Liver (tissue), 9 donors: ENCODE results near the gene CBL. TPM values are rescaled to one million over a fixed set of nuclear protein-coding genes. Genes with fewer than 3 reads are reported as not detected.

Experiments
- DNase-seq: peaks from one replicate; pipeline ENCODE4 v3.0.0-alpha.2; 2017; ENCODE audit warnings: low spot score
- H3K27ac ChIP-seq, 2 donors: one replicate each; pipeline ENCODE4 v1.7.0; 2013; ENCODE audit warnings: inconsistent platforms in 2 of 2, low read length in 2 of 2, control low read depth in 1 of 2, low read depth in 1 of 2, mild to moderate bottlenecking in 1 of 2
- H3K27me3 ChIP-seq, 4 donors: one replicate each; pipeline versions ENCODE4 v1.6.1 to v1.7.0; 2013; ENCODE audit warnings: low read length in 3 of 4, inconsistent platforms in 1 of 4, mild to moderate bottlenecking in 1 of 4, moderate library complexity in 1 of 4; ENCODE audit not compliant: control insufficient read depth in 4 of 4, insufficient read depth in 4 of 4
- H3K36me3 ChIP-seq, 4 donors: one replicate each; pipeline versions ENCODE4 v1.6.1 to v1.7.0; 2013; ENCODE audit warnings: low read length in 3 of 4, mild to moderate bottlenecking in 3 of 4, low read depth in 1 of 4, moderate library complexity in 1 of 4; ENCODE audit not compliant: control insufficient read depth in 4 of 4, insufficient read depth in 3 of 4
- H3K4me1 ChIP-seq, 4 donors: one replicate each; pipeline versions ENCODE4 v1.6.1 to v1.7.0; 2013; ENCODE audit warnings: low read length in 3 of 4, mild to moderate bottlenecking in 3 of 4, moderate library complexity in 1 of 4; ENCODE audit not compliant: control insufficient read depth in 4 of 4, insufficient read depth in 4 of 4
- H3K4me3 ChIP-seq, 3 donors: one replicate each; pipeline versions ENCODE4 v1.6.1 to v1.7.0; 2013; ENCODE audit warnings: low read length in 3 of 3, control low read depth in 1 of 3, low read depth in 1 of 3, mild to moderate bottlenecking in 1 of 3
- H3K9ac ChIP-seq, 2 donors: one replicate each; pipeline ENCODE4 v1.7.0; 2013; ENCODE audit warnings: low read length in 2 of 2, mild to moderate bottlenecking in 2 of 2, moderate library complexity in 2 of 2, control low read depth in 1 of 2, low read depth in 1 of 2
- H3K9me3 ChIP-seq, 4 donors: one replicate each; pipeline versions ENCODE4 v1.6.1 to v1.7.0; 2013; ENCODE audit warnings: low read length in 3 of 4; ENCODE audit not compliant: control insufficient read depth in 4 of 4
- ATF3 ChIP-seq: IDR thresholded peaks from 2 replicates; pipeline ENCODE4 v1.6.1; 2016; ENCODE audit warnings: antibody characterized with exemption
- CTCF ChIP-seq: fragments of 150-350 bp; IDR thresholded peaks from 2 replicates; pipeline ENCODE4 v1.5.1; 2017; ENCODE audit warnings: improper control_type of control experiment, low read depth, low read length; ENCODE audit not compliant: missing input control
- EGR1 ChIP-seq, 2 donors: IDR thresholded peaks; 2 replicates each; pipeline ENCODE4 v1.6.1; 2016 to 2018; ENCODE audit warnings: antibody characterized with exemption in 2 of 2, low read depth in 2 of 2
- FOXA1 ChIP-seq: IDR thresholded peaks from 2 replicates; pipeline ENCODE4 v1.6.1; 2016; ENCODE audit warnings: antibody characterized with exemption
- FOXA2 ChIP-seq: IDR thresholded peaks from 2 replicates; pipeline ENCODE4 v1.6.1; 2016; ENCODE audit warnings: antibody characterized with exemption
- GABPA ChIP-seq, 2 donors: IDR thresholded peaks in 1 of 2; conservative IDR thresholded peaks in 1 of 2; 2 replicates each; pipeline ENCODE4 v1.6.1; 2016; ENCODE audit warnings: antibody characterized with exemption in 2 of 2, mild to moderate bottlenecking in 1 of 2, moderate library complexity in 1 of 2
- HNF4A ChIP-seq, 2 donors: conservative IDR thresholded peaks; 2 replicates each; pipeline ENCODE4 v1.6.1; 2016; ENCODE audit warnings: antibody characterized with exemption in 2 of 2, mild to moderate bottlenecking in 2 of 2
- HNF4G ChIP-seq: IDR thresholded peaks from 2 replicates; pipeline ENCODE4 v1.6.1; 2016; ENCODE audit warnings: antibody characterized with exemption
- JUND ChIP-seq, 2 donors: IDR thresholded peaks; 2 replicates each; pipeline ENCODE4 v1.6.1; 2016; ENCODE audit warnings: antibody characterized with exemption in 2 of 2
- NR2F2 ChIP-seq: IDR thresholded peaks from 2 replicates; pipeline ENCODE4 v1.6.1; 2016; ENCODE audit warnings: antibody characterized with exemption
- SP1 ChIP-seq: IDR thresholded peaks from 2 replicates; pipeline ENCODE4 v1.6.1; 2018; ENCODE audit warnings: antibody characterized with exemption, mild to moderate bottlenecking
- TAF1 ChIP-seq: conservative IDR thresholded peaks from 2 replicates; pipeline ENCODE4 v1.6.1; 2016; ENCODE audit warnings: antibody characterized with exemption, mild to moderate bottlenecking
- YY1 ChIP-seq: IDR thresholded peaks from 2 replicates; pipeline ENCODE4 v1.6.1; 2016; ENCODE audit warnings: antibody characterized with exemption, mild to moderate bottlenecking
- WGBS: extraction: QIAGEN DNeasy Blood & Tissue Kit; methylation state at CpG from one replicate; pipeline ENCODE4 v1.1.7; 2013; 5-methylcytosine and 5-hydroxymethylcytosine counted together
- polyA plus RNA-seq, 2 donors: library from polyadenylated mRNA; stranded (reverse) in 1 of 2; unstranded in 1 of 2; fragments of 200-250 nt in 1 of 2; fragments of >200 nt in 1 of 2; fragmentation: Nextera tagmentation in 1 of 2; extraction: Ambion mirVana in 1 of 2; gene quantifications; one replicate each; pipeline versions ENCODE4 v1.2.1 to v1.2.3, GENCODE V29; 2013 to 2015
- total RNA-seq, 2 donors: library from RNA; depleted of rRNA; stranded (reverse); fragments of >200 nt; gene quantifications; one replicate each; pipeline ENCODE4 v1.2.3, GENCODE V29; 2014
- TF ChIP-seq, protein P1 (sequence below): IDR thresholded peaks from 2 replicates; pipeline ENCODE4 v1.6.1; 2016; ENCODE audit warnings: antibody characterized with exemption
- TF ChIP-seq, protein P2 (sequence below): IDR thresholded peaks from 2 replicates; pipeline ENCODE4 v1.6.1; 2016; ENCODE audit warnings: antibody characterized with exemption, mild to moderate bottlenecking
- donor health status: healthy.
- donor health status: healthy.
- donor health status: healthy.
- donor health status: healthy.
- donor health status: healthy.

The CBL gene
- total and polyA plus RNA-seq, 4 donors = 1.6 to 5.5 (median 3.5) TPM

DNA sequence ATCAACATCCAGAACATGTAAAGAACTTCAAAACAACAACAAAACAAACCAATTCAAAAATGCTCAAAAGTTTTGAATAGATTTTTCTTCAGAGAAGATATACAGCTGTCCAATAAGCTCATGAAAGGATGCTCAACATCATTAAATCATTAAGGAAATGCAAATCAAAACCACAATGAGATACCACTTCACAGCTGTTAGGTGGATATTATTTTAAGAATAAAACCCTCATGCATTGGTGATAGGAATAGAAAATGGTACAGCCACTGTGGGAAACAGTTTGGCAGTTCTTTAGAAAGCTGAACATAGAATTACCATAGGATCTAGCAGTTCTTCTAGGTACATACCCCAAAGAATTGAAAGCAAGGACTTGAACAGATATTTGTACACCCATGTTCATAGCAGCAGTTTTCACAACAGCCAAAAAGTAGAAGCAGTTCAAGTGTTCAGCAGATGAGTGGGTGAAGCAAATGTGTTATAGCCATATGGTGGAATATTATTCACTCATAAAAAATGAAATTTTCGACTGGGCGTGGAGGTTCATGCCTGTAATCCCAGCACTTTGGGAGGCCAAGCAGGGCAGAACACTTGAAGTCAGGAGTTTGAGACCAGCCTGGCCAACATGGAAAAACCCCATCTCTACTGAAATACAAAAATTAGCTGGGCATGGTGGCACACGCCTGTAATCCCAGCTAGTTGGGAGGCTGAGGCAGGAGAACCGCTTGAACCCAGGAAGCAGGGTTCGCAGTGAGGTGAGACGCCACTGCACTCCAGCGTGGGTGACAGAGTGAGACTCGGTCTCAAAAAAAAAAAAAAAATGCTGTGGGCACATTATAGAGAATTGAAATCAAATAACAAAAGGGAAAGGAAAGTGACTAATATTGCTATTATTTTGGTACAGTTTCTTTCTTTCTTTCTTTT lies 42.9 kb downstream of the CBL start:
- DNase-seq = no peak
- TF ChIP-seq GABPA (IDR thresholded peaks at IDR 0.05 in 1 of 2, conservative IDR thresholded peaks at IDR 0.05 in 1 of 2) (no peak), HNF4G (no peak), FOXA2 (no peak), SP1 (no peak), FOXA1 (no peak), HNF4A (conservative IDR thresholded peaks at IDR 0.05) (no peak), EGR1 (IDR thresholded peaks at IDR 0.05; ENCODE audit: low read depth in 2 of 2) (no peak), NR2F2 (no peak), YY1 (no peak)
- TF ChIP-seq, protein P1, sequence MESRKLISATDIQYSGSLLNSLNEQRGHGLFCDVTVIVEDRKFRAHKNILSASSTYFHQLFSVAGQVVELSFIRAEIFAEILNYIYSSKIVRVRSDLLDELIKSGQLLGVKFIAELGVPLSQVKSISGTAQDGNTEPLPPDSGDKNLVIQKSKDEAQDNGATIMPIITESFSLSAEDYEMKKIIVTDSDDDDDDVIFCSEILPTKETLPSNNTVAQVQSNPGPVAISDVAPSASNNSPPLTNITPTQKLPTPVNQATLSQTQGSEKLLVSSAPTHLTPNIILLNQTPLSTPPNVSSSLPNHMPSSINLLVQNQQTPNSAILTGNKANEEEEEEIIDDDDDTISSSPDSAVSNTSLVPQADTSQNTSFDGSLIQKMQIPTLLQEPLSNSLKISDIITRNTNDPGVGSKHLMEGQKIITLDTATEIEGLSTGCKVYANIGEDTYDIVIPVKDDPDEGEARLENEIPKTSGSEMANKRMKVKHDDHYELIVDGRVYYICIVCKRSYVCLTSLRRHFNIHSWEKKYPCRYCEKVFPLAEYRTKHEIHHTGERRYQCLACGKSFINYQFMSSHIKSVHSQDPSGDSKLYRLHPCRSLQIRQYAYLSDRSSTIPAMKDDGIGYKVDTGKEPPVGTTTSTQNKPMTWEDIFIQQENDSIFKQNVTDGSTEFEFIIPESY = no peak
- TF ChIP-seq, protein P2, sequence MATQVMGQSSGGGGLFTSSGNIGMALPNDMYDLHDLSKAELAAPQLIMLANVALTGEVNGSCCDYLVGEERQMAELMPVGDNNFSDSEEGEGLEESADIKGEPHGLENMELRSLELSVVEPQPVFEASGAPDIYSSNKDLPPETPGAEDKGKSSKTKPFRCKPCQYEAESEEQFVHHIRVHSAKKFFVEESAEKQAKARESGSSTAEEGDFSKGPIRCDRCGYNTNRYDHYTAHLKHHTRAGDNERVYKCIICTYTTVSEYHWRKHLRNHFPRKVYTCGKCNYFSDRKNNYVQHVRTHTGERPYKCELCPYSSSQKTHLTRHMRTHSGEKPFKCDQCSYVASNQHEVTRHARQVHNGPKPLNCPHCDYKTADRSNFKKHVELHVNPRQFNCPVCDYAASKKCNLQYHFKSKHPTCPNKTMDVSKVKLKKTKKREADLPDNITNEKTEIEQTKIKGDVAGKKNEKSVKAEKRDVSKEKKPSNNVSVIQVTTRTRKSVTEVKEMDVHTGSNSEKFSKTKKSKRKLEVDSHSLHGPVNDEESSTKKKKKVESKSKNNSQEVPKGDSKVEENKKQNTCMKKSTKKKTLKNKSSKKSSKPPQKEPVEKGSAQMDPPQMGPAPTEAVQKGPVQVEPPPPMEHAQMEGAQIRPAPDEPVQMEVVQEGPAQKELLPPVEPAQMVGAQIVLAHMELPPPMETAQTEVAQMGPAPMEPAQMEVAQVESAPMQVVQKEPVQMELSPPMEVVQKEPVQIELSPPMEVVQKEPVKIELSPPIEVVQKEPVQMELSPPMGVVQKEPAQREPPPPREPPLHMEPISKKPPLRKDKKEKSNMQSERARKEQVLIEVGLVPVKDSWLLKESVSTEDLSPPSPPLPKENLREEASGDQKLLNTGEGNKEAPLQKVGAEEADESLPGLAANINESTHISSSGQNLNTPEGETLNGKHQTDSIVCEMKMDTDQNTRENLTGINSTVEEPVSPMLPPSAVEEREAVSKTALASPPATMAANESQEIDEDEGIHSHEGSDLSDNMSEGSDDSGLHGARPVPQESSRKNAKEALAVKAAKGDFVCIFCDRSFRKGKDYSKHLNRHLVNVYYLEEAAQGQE = no peak
- no peaks in the 10 kb centered on the region for H3K27me3 ChIP-seq
- no peak overlapping the region for H3K27ac ChIP-seq
- no peaks in the 10 kb centered on the region for H3K4me1 ChIP-seq
- H3K9ac ChIP-seq = no peak overlapping the region
- peaks cover 0 to 2% (median under 1%) of the 10 kb centered on the region in 4 donors for H3K36me3 ChIP-seq
- 96% methylated on average over 8 of the region's 8 CpGs for WGBS
- H3K4me3 ChIP-seq = no peak overlapping the region
- H3K9me3 ChIP-seq = no peaks in the 10 kb centered on the region

- WGBS = 97% methylated on average over 1 of the region's 1 CpG
- TF ChIP-seq TAF1 (no peak), HNF4G (no peak), HNF4A (conservative IDR thresholded peaks at IDR 0.05) (no peak)
- H3K9ac ChIP-seq = no peak overlapping the region
Observed at GRCh38 chr11:119249671-119250010, 43.5 kb downstream of the CBL start.

DNA sequence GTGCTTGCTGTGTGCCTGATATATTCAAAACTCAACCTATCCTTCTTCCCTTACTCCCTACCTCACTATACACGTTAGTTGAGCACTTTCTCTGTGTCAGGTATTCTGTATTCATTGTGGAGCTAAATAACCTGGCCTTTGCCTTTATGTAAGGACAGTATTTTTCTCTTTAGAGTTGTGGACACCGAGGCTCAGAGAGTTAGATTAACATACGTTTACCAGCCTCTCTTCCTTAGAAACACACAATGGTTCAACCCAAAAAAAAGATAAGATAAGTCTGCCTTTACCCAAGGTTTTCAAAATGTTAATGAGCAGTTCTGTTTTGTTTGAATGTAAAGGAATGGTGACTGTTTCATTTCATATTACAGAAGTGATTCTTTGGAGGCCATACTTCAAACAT lies 45.0 kb downstream of the CBL start:
- Histone ChIP-seq H3K36me3 (peaks cover 0 to 2% (median 0%) of the 10 kb centered on the region in 4 donors), H3K27ac (no peak overlapping the region), H3K4me3 (no peak overlapping the region), H3K27me3 (no peaks in the 10 kb centered on the region), H3K9ac (no peak overlapping the region), H3K9me3 (no peaks in the 10 kb centered on the region), H3K4me1 (no peaks in the 10 kb centered on the region)
- no peak for TF ChIP-seq ATF3
- no peak for TF ChIP-seq CTCF
- TF ChIP-seq NR2F2 = no peak
- TF ChIP-seq GABPA (IDR thresholded peaks at IDR 0.05 in 1 of 2, conservative IDR thresholded peaks at IDR 0.05 in 1 of 2) = no peak
- no peak for TF ChIP-seq JUND (IDR thresholded peaks at IDR 0.05)
- WGBS = 84% methylated on average over 3 of the region's 3 CpGs
- no peak for DNase-seq

More at GRCh38 chr11:119249671-119250010, 43.5 kb downstream of the CBL start:
- peaks cover 0 to 2% (median under 1%) of the 10 kb centered on the region in 4 donors for H3K36me3 ChIP-seq
- H3K4me1 ChIP-seq = no peaks in the 10 kb centered on the region
- H3K27ac ChIP-seq = no peak overlapping the region
- no peak for DNase-seq
- H3K27me3 ChIP-seq = no peaks in the 10 kb centered on the region
- no peaks in the 10 kb centered on the region for H3K9me3 ChIP-seq
- no peak overlapping the region for H3K4me3 ChIP-seq
